Suppressor macrophage treated with lipopolysaccharide for 1 hour (primary cell): ENCODE results near the gene C6orf62.
A peak's percentile ranks its signal among the peaks of the same experiment; 100 is the strongest.
"Not testable (repeated sequence)": the region's sequence is repeated elsewhere in the genome, so short reads cannot be mapped to it uniquely, and the experiment has no call there.

Source experiments
- DNase-seq, 3 donors: peaks; one replicate each; pipeline ENCODE4 v3.0.0-alpha.2; 2020 to 2022

Gene C6orf62

DNA sequence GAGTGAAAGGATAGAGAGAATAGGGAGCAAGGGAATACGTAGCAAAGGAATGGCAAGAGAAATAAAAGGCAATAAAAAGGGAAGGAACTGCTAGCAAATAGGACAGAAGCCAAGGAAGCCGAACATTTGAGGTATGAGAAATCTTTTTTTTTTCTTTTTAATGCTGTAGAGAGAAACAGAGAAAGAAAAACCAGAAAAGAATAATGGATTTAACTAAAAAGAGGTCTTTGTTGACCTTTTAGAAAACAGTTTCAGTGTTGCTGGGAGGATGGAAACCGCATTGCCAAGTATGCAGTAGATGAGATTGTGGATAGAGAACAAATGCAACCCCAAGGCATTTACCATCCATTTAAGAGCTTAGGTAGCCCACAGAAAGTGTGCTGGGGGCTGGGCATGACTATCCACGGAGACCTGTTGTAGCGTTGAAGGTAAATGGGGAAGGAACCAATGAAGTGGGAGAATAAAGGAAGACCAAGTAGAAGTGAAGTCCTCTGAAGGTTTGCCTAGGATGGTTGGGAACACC is 23.3 kb upstream of the C6orf62 start:
- no peak for DNase-seq

DNA sequence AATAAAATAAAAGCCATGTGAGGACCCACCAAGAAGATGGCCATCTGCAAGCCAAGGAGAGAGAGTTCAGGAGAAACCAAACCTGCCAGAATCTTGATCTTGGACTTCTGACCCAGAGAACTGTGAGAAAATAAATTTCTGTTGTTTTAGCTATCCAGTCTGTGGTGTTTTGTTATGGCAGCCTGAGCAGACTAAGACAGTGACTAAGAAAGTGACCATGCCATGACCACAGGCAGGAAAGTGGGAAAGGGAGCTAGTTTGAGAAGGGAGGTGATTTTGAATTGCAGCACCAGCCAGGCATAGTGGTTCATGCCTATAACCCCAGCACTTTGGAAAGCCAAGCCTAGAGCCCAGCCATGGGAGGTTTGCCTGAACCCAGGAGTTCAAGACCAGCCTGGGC is 21.9 kb upstream of the C6orf62 start:
- peak in 1 of 3 donors; percentile 28 for DNase-seq

DNA sequence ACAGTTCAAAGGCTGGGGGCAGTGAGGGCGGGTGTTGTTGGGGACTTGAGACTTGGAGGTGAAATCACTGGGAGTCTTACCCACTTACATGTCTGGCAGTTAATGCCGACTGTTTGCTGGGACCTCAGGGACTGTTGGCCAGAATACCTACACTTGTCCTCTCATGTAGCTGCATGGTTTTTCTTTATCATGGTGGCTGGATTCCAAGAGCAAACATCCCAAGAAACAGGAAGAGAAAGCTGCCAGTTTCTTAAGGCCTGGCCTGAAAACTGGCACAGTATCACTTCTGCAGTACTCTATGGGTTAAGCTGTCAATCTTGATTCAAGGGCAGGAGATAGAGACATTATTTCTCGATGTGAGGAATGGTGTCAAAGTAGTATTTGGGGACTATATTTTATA is 19.8 kb upstream of the C6orf62 start:
- peak; percentile 18 to 35 (median 24) for DNase-seq

DNA sequence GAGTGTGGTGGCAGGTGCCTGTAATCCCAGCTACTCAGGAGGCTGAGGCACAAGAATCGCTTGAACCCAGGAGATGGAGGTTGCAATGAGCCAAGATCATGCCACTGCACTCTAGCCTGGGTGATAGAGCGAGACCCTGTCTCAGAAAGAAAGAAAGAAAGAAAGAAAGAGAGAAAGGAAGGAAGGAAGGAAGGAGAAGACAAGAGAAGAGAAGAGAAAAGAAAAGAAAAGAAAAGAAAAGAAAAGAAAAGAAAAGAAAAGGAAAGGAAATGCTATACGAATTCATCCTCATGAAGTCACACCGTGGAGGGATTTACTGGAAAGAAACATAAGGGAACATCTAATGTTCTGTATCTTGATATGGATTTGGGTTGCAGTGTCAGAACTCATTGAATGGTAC is 15.8 kb upstream of the C6orf62 start:
- DNase-seq = not testable (repeated sequence)

DNA sequence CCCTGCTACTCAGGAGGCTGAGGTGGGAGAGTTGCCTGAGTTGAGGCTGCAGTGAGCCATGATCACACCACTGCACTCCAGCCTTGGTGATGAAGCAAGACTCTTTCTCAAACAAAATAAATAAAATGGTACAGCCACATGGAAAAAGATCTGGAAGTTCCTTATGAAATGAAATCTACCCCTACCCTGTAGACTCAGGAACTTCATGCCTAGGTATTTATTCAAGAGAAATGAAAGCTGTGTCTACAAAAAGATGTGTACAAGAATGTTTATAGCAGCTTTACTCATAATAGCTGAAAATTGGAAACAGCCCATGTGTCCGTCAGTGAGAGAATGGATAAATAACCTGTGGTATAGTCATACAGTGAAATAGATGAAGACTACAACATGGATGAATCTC is 15.2 kb upstream of the C6orf62 start:
- no peak for DNase-seq

DNA sequence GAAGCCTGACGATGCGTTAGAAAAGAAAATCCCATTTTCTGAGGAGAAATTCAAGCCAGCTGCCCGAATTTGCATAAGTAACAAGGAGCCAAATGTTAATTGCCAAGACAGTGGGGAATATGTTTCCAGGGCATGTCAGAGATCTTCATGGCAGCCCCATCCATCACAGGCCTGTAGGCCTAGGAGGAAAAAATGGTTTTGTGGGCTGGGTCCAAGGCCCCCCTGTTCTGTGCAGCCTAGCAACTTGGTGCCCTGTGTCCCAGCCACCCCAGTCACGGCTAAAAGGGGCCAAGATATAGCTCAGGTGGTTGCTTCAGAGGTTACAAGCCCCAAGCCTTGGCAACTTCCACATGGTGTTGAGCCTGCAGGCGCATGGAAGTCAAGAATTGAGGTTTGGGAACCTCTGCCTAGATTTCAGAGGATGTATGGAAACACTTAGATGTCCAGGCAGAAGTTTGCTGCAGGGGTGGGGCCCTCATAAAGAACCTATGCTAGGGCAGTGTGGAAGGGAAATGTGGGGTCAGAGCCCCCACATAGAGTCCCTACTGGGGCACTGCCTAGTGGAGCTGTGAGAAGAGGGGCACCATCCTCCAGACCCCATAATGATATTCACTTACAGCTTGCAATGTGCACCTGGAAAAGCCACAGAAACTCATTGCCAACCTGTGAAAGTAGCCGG is 12.6 kb upstream of the C6orf62 start:
- not testable (repeated sequence) for DNase-seq

DNA sequence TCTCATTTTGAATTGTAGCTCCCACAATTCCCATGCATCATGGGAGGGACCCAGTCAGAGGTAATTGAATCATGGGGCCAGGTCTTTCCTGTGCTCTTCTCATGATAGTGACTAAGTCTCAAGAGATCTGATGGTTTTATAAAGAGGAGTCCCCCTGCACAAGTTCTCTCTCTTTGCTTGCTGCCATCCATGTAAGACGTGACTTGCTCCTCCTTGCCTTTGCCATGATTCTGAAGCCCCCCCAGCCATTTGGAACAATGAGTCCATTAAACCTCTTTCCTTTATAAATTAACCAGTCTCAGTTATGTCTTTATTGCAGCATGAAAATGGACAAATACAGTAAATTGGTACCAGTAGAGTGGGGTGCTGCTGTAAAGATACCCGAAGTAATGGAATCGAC is 11.7 kb upstream of the C6orf62 start:
- peak in 1 of 3 donors; percentile 17 for DNase-seq

DNA sequence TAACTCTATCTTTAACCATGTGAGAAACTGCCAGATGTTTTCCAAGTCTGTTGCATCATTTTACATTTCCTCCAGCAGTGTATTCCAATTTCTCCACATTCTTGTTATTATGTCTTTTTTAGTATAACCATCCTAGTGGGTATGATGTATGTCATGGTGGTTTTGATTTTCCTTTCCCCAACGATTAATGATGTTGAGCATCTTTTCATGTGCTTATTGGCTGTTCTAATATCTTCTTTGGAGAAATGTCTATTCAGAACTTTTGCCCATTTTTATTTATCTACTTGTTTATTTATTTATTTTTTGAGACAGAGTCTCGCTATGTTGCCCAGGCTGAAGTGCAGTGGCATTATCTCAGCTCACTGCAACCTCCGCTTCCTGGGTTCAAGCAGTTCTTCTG is 4.3 kb upstream of the C6orf62 start:
- DNase-seq = no peak

DNA sequence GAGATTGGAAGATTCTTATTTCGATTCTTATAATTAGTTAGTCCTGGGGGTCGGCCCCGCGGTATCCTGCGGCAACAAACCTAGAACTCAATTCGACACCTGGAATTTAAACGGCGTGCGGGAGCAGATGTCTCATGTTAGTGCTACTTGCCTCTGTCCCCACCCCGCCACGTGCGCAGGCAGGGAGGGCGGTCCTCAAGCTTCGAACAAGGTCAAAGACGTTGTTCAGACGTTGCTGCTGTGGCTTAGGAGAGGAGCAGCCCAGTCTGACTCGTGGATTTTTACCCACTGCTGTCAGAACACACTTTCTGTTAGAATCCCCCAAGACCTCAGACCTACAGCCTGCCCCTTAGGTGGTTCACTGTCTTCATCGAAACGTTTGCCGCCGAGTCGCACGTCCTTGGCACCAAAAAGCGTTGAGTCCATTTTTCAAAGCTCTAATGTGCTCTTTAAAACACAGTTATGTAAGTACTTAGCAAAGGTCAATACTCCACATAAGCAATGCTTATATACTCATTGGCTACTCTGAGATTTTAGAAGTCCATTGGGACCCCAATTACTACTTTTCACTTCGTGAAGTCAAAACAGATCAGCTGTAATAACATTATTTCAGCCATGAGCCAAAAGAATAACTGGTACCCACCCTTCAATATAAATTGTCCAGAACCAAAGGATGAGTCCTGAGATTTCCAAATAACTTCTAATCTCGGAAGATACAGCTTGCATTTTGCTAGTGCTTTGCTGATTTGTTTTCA is 2.7 kb upstream of the C6orf62 start:
- DNase-seq = peak in 2 of 3 donors; percentile 90 to 92

DNA sequence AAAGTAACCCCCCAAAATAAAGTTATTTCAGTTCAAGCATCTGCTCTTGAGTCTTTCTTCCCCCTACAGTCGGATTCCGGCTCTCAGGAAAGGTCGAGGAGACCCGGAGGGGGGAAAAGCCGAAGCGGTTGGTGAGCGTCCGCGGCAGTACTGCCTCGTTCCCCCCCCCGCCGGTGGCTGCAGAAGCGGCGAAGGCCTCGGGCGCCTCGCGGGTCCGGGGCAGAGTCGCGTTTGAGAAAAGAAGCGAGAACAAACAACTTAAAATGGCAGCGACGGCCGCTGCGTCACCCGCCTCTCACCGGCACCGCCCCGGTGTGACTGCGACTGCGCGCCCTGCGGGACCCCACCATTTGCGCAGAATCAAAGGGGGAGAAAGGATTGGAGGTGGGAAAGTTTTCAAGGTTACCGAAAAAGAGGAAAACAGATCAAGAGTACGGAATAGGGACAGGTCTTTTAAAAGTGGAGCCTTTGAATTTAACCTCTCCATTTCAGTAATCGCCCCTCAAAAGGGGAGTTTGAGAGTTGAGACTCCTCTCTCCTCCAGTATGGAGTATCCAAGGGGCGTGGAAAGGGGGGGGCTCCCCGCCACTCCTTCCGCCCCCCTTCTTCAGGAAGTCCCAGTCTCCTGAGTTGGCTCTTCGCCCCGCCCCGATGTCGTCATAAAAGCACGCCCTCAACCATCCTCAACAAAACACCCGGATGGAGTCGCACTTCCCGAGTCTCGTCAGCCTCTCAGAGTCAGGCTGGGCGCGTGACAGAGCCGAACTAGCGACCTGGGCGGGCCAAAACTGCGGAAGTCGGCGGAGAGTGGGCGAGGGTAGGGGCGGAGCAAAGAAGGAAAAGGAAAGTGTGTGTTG is 1.9 kb upstream of the C6orf62 start:
- peak; percentile 100 for DNase-seq

DNA sequence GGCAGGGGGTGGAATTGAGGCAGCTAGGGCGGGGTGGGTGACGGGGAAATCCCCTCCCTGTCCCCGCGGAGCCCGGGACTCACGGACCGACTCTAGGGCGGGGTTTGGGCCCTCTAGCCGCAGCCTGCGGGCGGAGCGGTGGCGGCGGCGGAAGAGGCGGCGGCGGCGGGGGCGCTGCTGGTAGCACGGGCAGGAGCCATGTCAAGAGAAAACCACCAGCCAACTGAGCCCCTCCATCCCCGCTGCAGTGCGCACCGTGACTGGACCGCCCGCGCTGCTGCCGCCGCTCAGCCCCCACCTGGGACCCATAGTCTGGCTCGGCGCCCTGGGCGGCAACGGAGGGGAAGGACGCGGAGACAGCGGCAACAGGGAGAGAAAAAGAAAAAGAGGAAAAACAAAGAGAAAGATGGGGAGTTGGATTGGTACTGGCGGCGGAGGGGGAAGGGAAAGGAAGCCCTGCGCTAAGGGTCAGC is 1.2 kb upstream of the C6orf62 start:
- DNase-seq = peak; percentile 90 to 95 (median 90)

DNA sequence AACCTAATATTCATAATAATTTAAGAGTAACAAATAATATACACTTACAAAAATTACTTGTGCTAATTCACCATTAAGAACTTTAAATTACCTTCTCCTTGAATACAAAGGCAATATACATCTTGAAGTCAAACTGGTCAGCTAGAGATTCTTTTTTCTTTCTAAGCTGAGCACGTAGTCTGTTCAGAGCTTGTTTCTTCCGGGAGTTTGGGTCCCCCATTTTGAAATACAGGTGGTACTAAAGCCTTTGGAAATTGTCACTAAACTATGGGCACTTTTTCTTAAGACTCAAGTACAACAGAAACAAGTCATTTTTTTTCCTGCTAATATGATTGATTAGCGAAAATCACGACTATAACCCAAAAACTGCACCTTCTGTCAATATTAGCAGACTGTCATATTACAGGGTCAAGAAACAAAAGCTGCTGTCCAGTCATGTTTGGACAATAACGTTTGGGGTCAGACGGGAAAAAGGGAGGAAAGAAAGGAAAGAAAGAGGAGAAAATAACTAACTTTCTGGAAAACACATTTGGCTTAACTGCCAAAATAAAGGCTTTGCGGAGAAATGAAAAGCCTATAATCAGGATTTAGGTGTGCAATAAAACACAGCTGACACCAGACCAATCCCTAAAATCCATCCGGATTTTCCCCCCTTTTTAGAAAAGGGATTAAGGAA is 367 bp downstream of the C6orf62 start:
- DNase-seq = no peak

DNA sequence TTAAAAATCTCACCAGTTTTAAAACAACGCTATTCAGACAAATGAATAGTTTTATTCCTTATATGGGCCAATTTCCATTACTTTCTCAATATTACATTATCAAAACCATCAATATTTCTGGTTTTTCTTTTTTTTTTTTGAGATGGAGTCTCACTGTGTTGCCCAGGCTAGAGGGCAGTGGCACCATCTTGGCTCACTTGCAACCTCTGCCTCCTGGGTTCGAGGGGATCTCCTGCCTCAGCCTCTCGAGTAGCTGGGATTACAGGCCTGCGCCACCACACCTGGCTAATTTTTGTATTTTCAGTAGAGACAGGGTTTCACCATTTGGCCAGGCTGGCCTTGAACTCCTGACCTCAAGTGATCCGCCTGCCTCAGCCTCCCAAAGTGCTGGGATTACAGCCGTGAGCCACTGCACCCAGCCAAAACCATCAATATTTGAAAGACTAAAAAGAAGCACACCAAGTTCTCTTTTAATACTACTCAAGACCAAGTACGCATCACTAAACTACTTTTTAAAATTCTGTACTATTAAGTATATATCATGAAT is 2.3 kb downstream of the C6orf62 start:
- DNase-seq = not testable (repeated sequence)

DNA sequence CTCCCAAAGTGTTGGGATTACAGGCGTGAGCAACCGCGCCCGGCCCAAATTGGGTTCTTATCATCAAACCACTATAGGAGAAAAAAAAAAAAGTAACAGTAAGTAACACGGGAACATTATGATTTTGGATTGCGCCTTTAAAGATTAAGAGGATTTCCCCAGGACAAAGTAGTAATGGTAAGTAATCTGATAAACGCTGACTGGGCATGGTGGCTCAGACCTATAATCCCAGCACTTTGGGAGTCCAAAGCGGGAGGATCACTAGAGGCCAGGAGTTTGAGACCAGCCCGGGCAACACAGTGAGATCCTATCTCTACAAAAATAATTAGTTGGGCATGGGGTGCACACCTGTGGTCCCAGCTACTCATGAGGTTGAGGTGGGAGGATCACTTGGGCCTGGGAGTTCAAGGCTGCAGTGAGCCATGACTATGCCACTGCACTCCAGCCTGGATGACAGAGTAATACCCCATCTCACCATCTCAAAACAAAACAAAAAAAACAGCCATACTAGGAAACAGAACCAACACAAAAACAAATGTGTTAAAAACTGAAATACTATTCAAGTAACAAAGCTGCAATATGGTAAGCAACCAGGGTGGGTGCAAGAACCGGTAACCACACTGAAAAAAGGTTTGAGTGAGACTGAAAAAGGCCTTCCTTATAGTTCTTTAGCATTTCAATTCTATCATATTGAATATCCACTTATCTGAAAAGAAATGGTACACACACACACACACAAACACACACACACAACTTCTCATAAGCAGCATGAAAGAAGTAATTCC is 8.2 kb downstream of the C6orf62 start:
- DNase-seq = no peak

DNA sequence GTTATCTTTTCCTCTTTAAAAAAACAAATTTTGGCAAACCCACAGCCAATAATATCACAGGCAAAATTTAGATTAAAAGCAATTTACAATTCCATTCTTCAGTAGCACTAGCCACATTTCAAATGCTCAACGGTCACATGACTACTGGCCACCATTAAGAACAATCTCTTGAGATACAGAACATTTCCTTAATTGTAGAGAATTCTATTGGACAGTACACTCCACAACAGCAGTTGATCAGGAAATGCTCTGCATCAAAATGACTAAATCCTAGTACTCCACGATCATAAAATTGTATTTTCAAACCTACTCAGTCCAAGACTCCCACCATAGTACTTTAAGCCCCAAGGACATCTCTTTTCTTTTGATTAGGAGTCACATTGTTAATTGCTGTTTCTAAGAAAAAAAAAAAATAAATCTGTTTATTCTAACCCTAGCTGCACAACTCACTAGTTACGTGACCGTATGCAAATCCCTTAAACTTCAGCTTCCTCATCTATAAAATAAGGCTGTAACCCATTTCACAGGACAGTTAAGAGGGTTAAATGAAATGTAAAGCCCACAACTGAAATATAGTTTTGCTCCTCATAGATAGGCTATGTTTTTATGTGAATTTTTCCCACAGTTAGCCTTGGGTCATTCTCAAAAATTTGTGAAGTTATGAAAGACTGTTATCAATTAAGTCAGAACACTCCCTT is 9.8 kb downstream of the C6orf62 start:
- no peak for DNase-seq

DNA sequence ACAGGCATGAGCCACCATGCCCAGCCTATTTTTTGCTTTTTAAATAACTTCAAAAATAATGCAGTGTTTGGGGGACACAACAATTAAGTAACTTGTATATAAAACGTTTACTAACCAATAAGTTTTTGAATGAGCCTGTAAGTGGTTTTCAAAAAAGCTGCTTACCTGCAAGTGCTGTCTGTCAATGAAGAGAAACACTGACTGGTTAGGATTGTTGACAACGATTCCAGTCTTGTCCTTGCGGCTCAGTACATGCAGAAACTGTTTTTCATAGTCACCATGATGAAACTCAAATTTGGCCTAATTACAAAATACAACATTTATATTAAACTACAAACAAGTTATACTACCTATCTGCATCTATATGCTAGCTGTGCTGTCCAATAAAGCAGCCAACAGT is 10.3 kb downstream of the C6orf62 start:
- DNase-seq = no peak

DNA sequence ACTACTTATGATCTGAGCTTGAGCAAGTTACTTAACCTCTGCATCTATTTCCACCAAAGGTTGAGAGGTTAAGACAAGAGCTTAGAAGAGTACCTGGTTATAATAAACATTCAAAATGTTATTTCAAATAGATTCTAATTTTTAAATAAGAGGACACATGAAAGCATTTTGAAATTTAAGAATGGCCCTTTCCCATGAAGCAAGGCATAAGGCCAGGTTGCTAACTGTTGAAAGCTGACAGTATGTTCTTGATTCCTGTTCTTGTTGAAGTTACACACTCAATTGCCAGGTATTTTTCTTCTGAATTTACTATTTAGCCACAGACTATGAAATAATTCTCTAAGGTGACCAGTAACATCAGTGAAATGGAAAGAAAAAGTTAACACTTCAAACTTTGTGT is 14.5 kb downstream of the C6orf62 start:
- DNase-seq = no peak

DNA sequence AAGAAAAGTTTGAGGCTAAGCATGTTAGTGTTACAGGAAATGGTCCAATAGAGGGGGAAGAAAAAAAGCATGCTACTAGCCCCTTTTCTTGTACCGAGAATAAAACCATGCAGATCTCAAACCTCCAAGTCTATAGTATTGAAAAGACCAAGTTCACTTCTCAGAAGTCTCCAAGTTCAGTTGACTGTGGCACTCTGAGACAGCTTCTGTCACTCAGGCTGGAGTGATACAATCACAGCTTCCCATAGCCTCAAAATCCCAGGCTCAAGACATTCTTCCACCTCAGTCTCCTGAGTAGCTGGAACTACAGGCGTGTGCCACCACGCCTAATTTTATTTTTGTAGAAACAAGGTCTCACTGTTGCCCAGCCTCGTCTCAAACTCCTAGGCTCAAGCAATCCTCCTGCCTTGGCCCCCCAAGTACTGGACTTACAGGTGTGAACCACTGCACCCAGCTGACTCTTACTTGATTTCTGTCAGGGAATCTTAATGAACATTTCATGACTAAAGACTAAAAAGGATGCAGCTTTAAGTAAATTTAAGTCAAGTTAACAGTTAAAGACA is 16.2 kb downstream of the C6orf62 start:
- DNase-seq = no peak

DNA sequence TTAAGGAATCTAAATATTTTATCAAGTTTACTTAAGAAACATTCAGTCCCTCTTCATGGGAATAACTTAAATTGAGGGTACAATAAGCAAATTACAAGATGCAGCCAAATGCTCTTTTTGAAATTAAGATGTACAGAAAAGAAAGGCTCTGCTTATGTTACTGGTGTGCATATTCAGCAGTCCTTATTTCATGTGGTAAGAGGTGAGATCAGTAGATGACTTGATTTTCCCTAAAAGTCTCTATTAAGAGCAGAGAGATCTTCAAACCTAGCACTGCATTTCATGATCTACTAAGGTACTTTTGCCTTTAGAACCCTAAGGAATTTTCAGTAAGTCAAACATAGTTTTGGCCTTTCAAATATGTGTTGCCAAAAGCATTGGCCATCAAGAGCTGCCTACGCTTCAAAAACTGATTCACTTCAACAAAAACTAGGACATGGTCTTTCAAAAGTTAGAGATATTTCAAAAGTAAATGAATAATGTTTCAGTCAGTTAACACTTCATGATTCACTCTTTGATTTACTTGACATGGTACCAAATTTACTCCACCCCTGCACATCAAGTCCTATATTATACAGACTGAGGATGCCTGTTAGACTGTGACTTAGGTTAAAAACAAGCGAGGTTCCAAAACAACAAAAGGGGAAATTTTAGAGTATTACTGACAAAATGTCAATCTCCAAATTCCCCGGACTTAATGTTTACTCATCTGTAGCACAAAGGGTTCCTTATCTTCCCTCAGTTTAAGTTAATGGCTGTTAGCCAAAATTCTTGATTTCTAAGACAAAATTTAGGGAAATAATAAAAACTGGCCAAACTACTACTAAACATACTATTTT is 19.2 kb downstream of the C6orf62 start:
- no peak for DNase-seq
